GM12874 (cell line): ENCODE measurements around the gene MARS1.

Experiments used
- CTCF ChIP-seq: IDR thresholded peaks from 2 replicates; pipeline ENCODE4 v1.5.1; 2011; ENCODE audit warnings: low read depth, mild to moderate bottlenecking, control low read depth, low read length, moderate library complexity; ENCODE audit not compliant: insufficient read depth

MARS1 gene

GRCh38 chr12:57465030-57465746, 22.7 kb upstream of the MARS1 start:
- no peak for TF ChIP-seq CTCF

- no peak for TF ChIP-seq CTCF
Measured at GRCh38 chr12:57465747-57466505, 21.9 kb upstream of the MARS1 start.

GRCh38 chr12:57467212-57467874, 20.5 kb upstream of the MARS1 start:
- TF ChIP-seq CTCF, result no peak

- TF ChIP-seq CTCF, result no peak
Measured at GRCh38 chr12:57467915-57468314, 20.0 kb upstream of the MARS1 start.

GRCh38 chr12:57469296-57470164, 18.3 kb upstream of the MARS1 start:
- TF ChIP-seq CTCF, result no peak

- TF ChIP-seq CTCF, result no peak
Measured at GRCh38 chr12:57470286-57470969, 17.4 kb upstream of the MARS1 start.
